GM23338 (cell line): ENCODE measurements around the gene ACAN. TPM values are rescaled to one million over a fixed set of nuclear protein-coding genes. Genes with fewer than 3 reads are reported as not detected.

Experiments used
- ATAC-seq: fragments of 200-7000 bp; cut with Tn5 transposase; 3 replicates; pipeline ENCODE4 v1.9.1; 2020
- DNase-seq: peaks from one replicate; pipeline ENCODE4 v3.0.0-alpha.2; 2015; ENCODE audit warnings: low spot score
- H2AFZ ChIP-seq: fragments of 200-600 bp; sonication (generic); 2 replicates; pipeline ENCODE4 v1.8.0; 2016; ENCODE audit warnings: antibody characterized with exemption, mild to moderate bottlenecking, moderate library complexity
- H3F3A ChIP-seq: fragments of 200-600 bp; sonication (generic); replicated peaks from 2 replicates; pipeline ENCODE4 v1.8.0; 2017; ENCODE audit warnings: antibody characterized with exemption, mixed run types, low read depth
- H3K27ac ChIP-seq: fragments of 200-600 bp; sonication (generic); 2 replicates; pipeline ENCODE4 v1.6.1; 2016; ENCODE audit warnings: low read depth
- H3K27me3 ChIP-seq: fragments of 200-600 bp; sonication (generic); 2 replicates; pipeline ENCODE4 v1.8.0; 2016; ENCODE audit warnings: mild to moderate bottlenecking, mixed run types, moderate library complexity; ENCODE audit not compliant: insufficient read depth
- H3K36me3 ChIP-seq: fragments of 200-600 bp; sonication (generic); 2 replicates; pipeline ENCODE4 v1.8.0; 2016; ENCODE audit warnings: mild to moderate bottlenecking; ENCODE audit not compliant: insufficient read depth
- H3K4me1 ChIP-seq: fragments of 200-600 bp; sonication (generic); 2 replicates; pipeline ENCODE4 v1.8.0; 2016; ENCODE audit warnings: mild to moderate bottlenecking, moderate library complexity; ENCODE audit not compliant: insufficient read depth
- H3K4me2 ChIP-seq: fragments of 200-600 bp; sonication (generic); 2 replicates; pipeline ENCODE4 v1.7.1; 2017; ENCODE audit warnings: mixed run types
- H3K4me3 ChIP-seq: fragments of 200-600 bp; sonication (generic); 2 replicates; pipeline ENCODE4 v1.6.1; 2016; ENCODE audit warnings: mixed run types
- H3K79me2 ChIP-seq: fragments of 200-600 bp; sonication (generic); replicated peaks from 2 replicates; pipeline ENCODE4 v1.8.0; 2017; ENCODE audit warnings: mild to moderate bottlenecking; ENCODE audit not compliant: insufficient read depth
- H3K9me2 ChIP-seq: fragments of 200-600 bp; sonication (generic); 2 replicates; pipeline ENCODE4 v1.8.0; 2017; ENCODE audit not compliant: insufficient read depth
- H4K20me1 ChIP-seq: fragments of 200-600 bp; sonication (generic); replicated peaks from 2 replicates; pipeline ENCODE4 v1.8.0; 2017; ENCODE audit warnings: mild to moderate bottlenecking; ENCODE audit not compliant: insufficient read depth
- H3K27ac Mint-ChIP-seq: 2 replicates; pipeline ENCODE4 v1.8.0; 2020; ENCODE audit warnings: inconsistent platforms, mild to moderate bottlenecking, moderate library complexity, mixed read lengths
- H3K27me3 Mint-ChIP-seq: 3 replicates; pipeline ENCODE4 v1.8.0; 2022; ENCODE audit warnings: low read depth, mild to moderate bottlenecking, moderate library complexity, mixed read lengths, inconsistent platforms; ENCODE audit not compliant: insufficient read depth, poor library complexity
- H3K36me3 Mint-ChIP-seq: 3 replicates; pipeline ENCODE4 v1.8.0; 2021; ENCODE audit warnings: low read depth, mild to moderate bottlenecking, inconsistent platforms, moderate library complexity, mixed read lengths
- H3K4me1 Mint-ChIP-seq: 3 replicates; pipeline ENCODE4 v1.8.0; 2020; ENCODE audit warnings: mild to moderate bottlenecking, inconsistent platforms, mixed read lengths
- H3K4me3 Mint-ChIP-seq: 3 replicates; pipeline ENCODE4 v1.8.0; 2021; ENCODE audit warnings: moderate library complexity, mild to moderate bottlenecking, inconsistent platforms, mixed read lengths
- H3K9me3 Mint-ChIP-seq: 3 replicates; pipeline ENCODE4 v1.8.0; 2020; ENCODE audit warnings: moderate library complexity, mild to moderate bottlenecking, inconsistent platforms, mixed read lengths
- CREB1 ChIP-seq: fragments of 250-450 bp; sonication (Bioruptor Pico); IDR thresholded peaks from 2 replicates; pipeline ENCODE4 v1.5.0; 2020; ENCODE audit warnings: low read depth, mild to moderate bottlenecking, moderate library complexity
- CTCF ChIP-seq, 2 experiments: fragments of 200-600 bp in 1 of 2; sonication (generic) in 1 of 2; conservative IDR thresholded peaks; 2 replicates each; pipeline versions ENCODE4 v1.5.1 to v1.6.1; 2016 to 2017; ENCODE audit warnings: antibody characterized with exemption in 2 of 2, low read depth in 2 of 2, mild to moderate bottlenecking in 2 of 2, moderate library complexity in 1 of 2
- ETS1 ChIP-seq: IDR thresholded peaks from 2 replicates; pipeline ENCODE4 v1.6.1; 2016; ENCODE audit warnings: antibody characterized with exemption
- EZH2 ChIP-seq: fragments of 200-600 bp; sonication (generic); IDR thresholded peaks from one replicate; pipeline ENCODE4 v1.8.0; 2017; ENCODE audit warnings: antibody characterized with exemption, mild to moderate bottlenecking, low read depth; ENCODE audit not compliant: unreplicated experiment
- EZH2phosphoT487 ChIP-seq: fragments of 200-600 bp; sonication (generic); IDR thresholded peaks from one replicate; pipeline ENCODE4 v1.8.1; 2018; ENCODE audit warnings: antibody characterized with exemption; ENCODE audit not compliant: unreplicated experiment
- JUNB ChIP-seq: IDR thresholded peaks from one replicate; pipeline ENCODE4 v1.6.1; 2016; ENCODE audit warnings: antibody characterized with exemption; ENCODE audit not compliant: unreplicated experiment
- NANOG ChIP-seq: IDR thresholded peaks from 2 replicates; pipeline ENCODE4 v1.6.1; 2016; ENCODE audit warnings: antibody characterized with exemption, borderline replicate concordance
- POLR2AphosphoS5 ChIP-seq: IDR thresholded peaks from 2 replicates; pipeline ENCODE4 v1.6.1; 2016; ENCODE audit warnings: antibody characterized with exemption, low read depth
- STAT1 ChIP-seq: IDR thresholded peaks from one replicate; pipeline ENCODE4 v1.6.1; 2016; ENCODE audit warnings: antibody characterized with exemption; ENCODE audit not compliant: unreplicated experiment
- ZNF114 ChIP-seq: fragments of 250-450 bp; sonication (Bioruptor Pico); IDR thresholded peaks from 2 replicates; pipeline ENCODE4 v1.5.0; 2020; ENCODE audit warnings: mild to moderate bottlenecking, moderate library complexity
- ZNF331 ChIP-seq: fragments of 250-450 bp; sonication (Bioruptor Pico); IDR thresholded peaks from 2 replicates; pipeline ENCODE4 v1.5.0; 2020; ENCODE audit warnings: low read depth, mild to moderate bottlenecking, moderate library complexity
- polyA plus RNA-seq: library from polyadenylated mRNA; unstranded; fragments of >200 nt; fragmentation: Nextera tagmentation; extraction: Ambion mirVana; gene quantifications from 2 replicates; pipeline ENCODE4 v1.2.1, GENCODE V29; 2016
- total RNA-seq: library from RNA; depleted of rRNA; stranded (reverse); fragments of >200 nt; shearing (Covaris generic); gene quantifications from 2 replicates; pipeline ENCODE4 v1.2.3, GENCODE V29; 2014
- TF ChIP-seq, protein P1 (sequence below): fragments of 250-450 bp; sonication (Bioruptor Pico); IDR thresholded peaks from 2 replicates; pipeline ENCODE4 v1.5.0; 2020; ENCODE audit warnings: mild to moderate bottlenecking, moderate library complexity
- TF ChIP-seq, protein P2 (sequence below): IDR thresholded peaks from one replicate; pipeline ENCODE4 v1.6.1; 2018; ENCODE audit warnings: antibody characterized with exemption; ENCODE audit not compliant: unreplicated experiment

ACAN gene
- total and polyA plus RNA-seq, 2 experiments from 2014 or later: 2.5 to 4.9 TPM

GRCh38 chr15:88877415-88877814, 74.2 kb downstream of the ACAN start:
- H3K9me2 ChIP-seq: no peaks in the 10 kb centered on the region
- no peak overlapping the region for H3K4me3 Mint-ChIP-seq
- H3K36me3 ChIP-seq: no peaks in the 10 kb centered on the region
- no peaks in the 10 kb centered on the region for H3F3A ChIP-seq
- H4K20me1 ChIP-seq: no peaks in the 10 kb centered on the region
- H3K36me3 Mint-ChIP-seq: peaks cover 40% of the 10 kb centered on the region
- DNase-seq (no peak), ATAC-seq (no peak)
- peaks cover 14% of the 10 kb centered on the region for H3K4me1 Mint-ChIP-seq
- H2AFZ ChIP-seq: no peak overlapping the region
- no peaks in the 10 kb centered on the region for H3K9me3 Mint-ChIP-seq
- no peak overlapping the region for H3K4me2 ChIP-seq
- H3K27ac ChIP-seq: no peak overlapping the region
- peaks cover 15% of the 10 kb centered on the region for H3K27me3 Mint-ChIP-seq
- no peak for TF ChIP-seq CREB1 (CRISPR knock-in tag)
- no peak for TF ChIP-seq ZNF331 (CRISPR knock-in tag)
- TF ChIP-seq POLR2AphosphoS5: no peak
- TF ChIP-seq ETS1: no peak
- TF ChIP-seq, protein P1, sequence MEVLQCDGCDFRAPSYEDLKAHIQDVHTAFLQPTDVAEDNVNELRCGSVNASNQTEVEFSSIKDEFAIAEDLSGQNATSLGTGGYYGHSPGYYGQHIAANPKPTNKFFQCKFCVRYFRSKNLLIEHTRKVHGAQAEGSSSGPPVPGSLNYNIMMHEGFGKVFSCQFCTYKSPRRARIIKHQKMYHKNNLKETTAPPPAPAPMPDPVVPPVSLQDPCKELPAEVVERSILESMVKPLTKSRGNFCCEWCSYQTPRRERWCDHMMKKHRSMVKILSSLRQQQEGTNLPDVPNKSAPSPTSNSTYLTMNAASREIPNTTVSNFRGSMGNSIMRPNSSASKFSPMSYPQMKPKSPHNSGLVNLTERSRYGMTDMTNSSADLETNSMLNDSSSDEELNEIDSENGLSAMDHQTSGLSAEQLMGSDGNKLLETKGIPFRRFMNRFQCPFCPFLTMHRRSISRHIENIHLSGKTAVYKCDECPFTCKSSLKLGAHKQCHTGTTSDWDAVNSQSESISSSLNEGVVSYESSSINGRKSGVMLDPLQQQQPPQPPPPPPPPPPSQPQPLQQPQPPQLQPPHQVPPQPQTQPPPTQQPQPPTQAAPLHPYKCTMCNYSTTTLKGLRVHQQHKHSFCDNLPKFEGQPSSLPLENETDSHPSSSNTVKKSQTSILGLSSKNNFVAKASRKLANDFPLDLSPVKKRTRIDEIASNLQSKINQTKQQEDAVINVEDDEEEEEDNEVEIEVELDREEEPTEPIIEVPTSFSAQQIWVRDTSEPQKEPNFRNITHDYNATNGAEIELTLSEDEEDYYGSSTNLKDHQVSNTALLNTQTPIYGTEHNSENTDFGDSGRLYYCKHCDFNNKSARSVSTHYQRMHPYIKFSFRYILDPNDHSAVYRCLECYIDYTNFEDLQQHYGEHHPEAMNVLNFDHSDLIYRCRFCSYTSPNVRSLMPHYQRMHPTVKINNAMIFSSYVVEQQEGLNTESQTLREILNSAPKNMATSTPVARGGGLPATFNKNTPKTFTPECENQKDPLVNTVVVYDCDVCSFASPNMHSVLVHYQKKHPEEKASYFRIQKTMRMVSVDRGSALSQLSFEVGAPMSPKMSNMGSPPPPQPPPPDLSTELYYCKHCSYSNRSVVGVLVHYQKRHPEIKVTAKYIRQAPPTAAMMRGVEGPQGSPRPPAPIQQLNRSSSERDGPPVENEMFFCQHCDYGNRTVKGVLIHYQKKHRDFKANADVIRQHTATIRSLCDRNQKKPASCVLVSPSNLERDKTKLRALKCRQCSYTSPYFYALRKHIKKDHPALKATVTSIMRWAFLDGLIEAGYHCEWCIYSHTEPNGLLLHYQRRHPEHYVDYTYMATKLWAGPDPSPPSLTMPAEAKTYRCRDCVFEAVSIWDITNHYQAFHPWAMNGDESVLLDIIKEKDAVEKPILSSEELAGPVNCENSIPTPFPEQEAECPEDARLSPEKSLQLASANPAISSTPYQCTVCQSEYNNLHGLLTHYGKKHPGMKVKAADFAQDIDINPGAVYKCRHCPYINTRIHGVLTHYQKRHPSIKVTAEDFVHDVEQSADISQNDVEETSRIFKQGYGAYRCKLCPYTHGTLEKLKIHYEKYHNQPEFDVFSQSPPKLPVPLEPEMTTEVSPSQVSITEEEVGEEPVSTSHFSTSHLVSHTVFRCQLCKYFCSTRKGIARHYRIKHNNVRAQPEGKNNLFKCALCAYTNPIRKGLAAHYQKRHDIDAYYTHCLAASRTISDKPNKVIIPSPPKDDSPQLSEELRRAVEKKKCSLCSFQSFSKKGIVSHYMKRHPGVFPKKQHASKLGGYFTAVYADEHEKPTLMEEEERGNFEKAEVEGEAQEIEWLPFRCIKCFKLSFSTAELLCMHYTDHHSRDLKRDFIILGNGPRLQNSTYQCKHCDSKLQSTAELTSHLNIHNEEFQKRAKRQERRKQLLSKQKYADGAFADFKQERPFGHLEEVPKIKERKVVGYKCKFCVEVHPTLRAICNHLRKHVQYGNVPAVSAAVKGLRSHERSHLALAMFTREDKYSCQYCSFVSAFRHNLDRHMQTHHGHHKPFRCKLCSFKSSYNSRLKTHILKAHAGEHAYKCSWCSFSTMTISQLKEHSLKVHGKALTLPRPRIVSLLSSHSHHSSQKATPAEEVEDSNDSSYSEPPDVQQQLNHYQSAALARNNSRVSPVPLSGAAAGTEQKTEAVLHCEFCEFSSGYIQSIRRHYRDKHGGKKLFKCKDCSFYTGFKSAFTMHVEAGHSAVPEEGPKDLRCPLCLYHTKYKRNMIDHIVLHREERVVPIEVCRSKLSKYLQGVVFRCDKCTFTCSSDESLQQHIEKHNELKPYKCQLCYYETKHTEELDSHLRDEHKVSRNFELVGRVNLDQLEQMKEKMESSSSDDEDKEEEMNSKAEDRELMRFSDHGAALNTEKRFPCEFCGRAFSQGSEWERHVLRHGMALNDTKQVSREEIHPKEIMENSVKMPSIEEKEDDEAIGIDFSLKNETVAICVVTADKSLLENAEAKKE (CRISPR knock-in tag): no peak
- TF ChIP-seq JUNB: no peak
- no peak for TF ChIP-seq NANOG
- TF ChIP-seq CTCF (conservative IDR thresholded peaks at IDR 0.05; ENCODE audit: low read depth in 2 of 2): no peak
- no peak for TF ChIP-seq EZH2
- no peak for TF ChIP-seq ZNF114 (CRISPR knock-in tag)
- no peak for TF ChIP-seq STAT1
- no peak for TF ChIP-seq EZH2phosphoT487
- TF ChIP-seq, protein P2, sequence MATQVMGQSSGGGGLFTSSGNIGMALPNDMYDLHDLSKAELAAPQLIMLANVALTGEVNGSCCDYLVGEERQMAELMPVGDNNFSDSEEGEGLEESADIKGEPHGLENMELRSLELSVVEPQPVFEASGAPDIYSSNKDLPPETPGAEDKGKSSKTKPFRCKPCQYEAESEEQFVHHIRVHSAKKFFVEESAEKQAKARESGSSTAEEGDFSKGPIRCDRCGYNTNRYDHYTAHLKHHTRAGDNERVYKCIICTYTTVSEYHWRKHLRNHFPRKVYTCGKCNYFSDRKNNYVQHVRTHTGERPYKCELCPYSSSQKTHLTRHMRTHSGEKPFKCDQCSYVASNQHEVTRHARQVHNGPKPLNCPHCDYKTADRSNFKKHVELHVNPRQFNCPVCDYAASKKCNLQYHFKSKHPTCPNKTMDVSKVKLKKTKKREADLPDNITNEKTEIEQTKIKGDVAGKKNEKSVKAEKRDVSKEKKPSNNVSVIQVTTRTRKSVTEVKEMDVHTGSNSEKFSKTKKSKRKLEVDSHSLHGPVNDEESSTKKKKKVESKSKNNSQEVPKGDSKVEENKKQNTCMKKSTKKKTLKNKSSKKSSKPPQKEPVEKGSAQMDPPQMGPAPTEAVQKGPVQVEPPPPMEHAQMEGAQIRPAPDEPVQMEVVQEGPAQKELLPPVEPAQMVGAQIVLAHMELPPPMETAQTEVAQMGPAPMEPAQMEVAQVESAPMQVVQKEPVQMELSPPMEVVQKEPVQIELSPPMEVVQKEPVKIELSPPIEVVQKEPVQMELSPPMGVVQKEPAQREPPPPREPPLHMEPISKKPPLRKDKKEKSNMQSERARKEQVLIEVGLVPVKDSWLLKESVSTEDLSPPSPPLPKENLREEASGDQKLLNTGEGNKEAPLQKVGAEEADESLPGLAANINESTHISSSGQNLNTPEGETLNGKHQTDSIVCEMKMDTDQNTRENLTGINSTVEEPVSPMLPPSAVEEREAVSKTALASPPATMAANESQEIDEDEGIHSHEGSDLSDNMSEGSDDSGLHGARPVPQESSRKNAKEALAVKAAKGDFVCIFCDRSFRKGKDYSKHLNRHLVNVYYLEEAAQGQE: no peak
- no peaks in the 10 kb centered on the region for H3K27me3 ChIP-seq
- peaks cover 6% of the 10 kb centered on the region; the same call in 1 of the 2 replicates for H3K4me1 ChIP-seq
- H3K79me2 ChIP-seq: no peaks in the 10 kb centered on the region
- no peak overlapping the region for H3K27ac Mint-ChIP-seq
- H3K4me3 ChIP-seq: no peak overlapping the region
